Neural progenitor cell (in vitro differentiated cells): ENCODE data around the gene HDLBP.

Source experiments
- EZH2 ChIP-seq: fragments of 200-600 bp; sonication (generic); IDR thresholded peaks from 2 replicates; pipeline ENCODE4 v1.6.1; 2017; ENCODE audit warnings: antibody characterized with exemption, mild to moderate bottlenecking, moderate library complexity
- EZH2phosphoT487 ChIP-seq: fragments of 200-600 bp; sonication (generic); IDR thresholded peaks from 2 replicates; pipeline ENCODE4 v1.6.1; 2017; ENCODE audit warnings: antibody characterized with exemption
- TF ChIP-seq, protein P1 (sequence below): fragments of 200-600 bp; sonication (generic); IDR thresholded peaks from 2 replicates; pipeline ENCODE4 v1.5.1; 2017; ENCODE audit warnings: antibody characterized with exemption, mild to moderate bottlenecking

GRCh38 chr2:241238693-241239198, 76.7 kb downstream of the HDLBP start:
- TF ChIP-seq, protein P1, sequence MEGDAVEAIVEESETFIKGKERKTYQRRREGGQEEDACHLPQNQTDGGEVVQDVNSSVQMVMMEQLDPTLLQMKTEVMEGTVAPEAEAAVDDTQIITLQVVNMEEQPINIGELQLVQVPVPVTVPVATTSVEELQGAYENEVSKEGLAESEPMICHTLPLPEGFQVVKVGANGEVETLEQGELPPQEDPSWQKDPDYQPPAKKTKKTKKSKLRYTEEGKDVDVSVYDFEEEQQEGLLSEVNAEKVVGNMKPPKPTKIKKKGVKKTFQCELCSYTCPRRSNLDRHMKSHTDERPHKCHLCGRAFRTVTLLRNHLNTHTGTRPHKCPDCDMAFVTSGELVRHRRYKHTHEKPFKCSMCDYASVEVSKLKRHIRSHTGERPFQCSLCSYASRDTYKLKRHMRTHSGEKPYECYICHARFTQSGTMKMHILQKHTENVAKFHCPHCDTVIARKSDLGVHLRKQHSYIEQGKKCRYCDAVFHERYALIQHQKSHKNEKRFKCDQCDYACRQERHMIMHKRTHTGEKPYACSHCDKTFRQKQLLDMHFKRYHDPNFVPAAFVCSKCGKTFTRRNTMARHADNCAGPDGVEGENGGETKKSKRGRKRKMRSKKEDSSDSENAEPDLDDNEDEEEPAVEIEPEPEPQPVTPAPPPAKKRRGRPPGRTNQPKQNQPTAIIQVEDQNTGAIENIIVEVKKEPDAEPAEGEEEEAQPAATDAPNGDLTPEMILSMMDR: no peak
- no peak for TF ChIP-seq EZH2
- no peak for TF ChIP-seq EZH2phosphoT487
